ENCODE data around the gene ACMSD.
"Not testable (repeated sequence)": the region's sequence is repeated elsewhere in the genome, so short reads cannot be mapped to it uniquely, and the experiment has no call there.

The ACMSD gene

DNA sequence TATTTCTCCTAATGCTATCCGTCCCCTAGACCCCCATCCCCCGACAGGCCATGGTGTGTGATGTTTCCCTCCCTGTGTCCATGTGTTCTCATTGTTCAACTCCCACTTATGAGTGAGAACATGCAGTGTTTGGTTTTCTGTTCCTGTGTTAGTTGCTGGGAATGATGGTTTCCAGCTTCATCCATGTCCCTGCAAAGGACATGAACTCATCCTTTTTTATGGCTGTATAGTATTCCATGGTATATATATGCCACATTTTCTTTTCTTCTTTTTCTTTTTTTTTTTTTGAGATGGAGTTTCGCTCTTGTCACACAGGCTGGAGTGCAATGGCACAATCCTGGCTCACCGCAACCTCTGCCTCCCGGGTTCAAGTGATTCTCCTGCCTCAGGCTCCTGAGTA, 9.2 kb downstream of the ACMSD start:
- not testable (repeated sequence) for DNase-seq (ENCODE audit: low read depth in 2 of 2, low spot score in 1 of 2)

- no peak for DNase-seq (ENCODE audit: low read depth in 2 of 2, low spot score in 1 of 2)
These were observed 14.1 kb downstream of the ACMSD start for GRCh38 chr2:134852518-134852917.

- DNase-seq (ENCODE audit: low read depth in 2 of 2, low spot score in 1 of 2) = no peak
These were observed 17.3 kb downstream of the ACMSD start for GRCh38 chr2:134855709-134856108.

GRCh38 chr2:134858245-134858644, 19.8 kb downstream of the ACMSD start:
- DNase-seq (ENCODE audit: low read depth in 2 of 2, low spot score in 1 of 2) = no peak

DNA sequence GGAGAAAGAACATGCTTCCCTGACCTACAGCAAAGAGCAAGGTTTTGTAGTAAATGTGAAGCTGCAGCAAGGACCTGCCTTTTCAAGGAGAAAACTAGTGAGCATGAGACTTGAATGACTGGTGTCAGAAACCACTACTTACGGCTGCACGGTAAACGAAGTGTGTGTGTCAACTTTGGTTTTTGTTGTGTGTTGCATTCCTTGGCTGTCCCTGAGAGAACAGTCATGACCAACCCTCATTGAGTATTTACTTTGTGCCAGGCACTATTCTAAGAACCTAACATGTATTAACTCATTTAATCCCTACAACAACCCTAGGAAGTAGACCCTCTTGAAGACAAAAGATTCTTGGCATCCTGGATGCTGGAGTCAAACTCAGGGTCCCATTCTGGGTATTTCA, 22.8 kb downstream of the ACMSD start:
- no peak for DNase-seq (ENCODE audit: low read depth in 2 of 2, low spot score in 1 of 2)

GRCh38 chr2:134862069-134862468, 23.7 kb downstream of the ACMSD start:
- no peak for DNase-seq (ENCODE audit: low read depth in 2 of 2, low spot score in 1 of 2)

- DNase-seq (ENCODE audit: low read depth in 2 of 2, low spot score in 1 of 2) = no peak
These were observed 24.3 kb downstream of the ACMSD start for GRCh38 chr2:134862674-134863073.

DNA sequence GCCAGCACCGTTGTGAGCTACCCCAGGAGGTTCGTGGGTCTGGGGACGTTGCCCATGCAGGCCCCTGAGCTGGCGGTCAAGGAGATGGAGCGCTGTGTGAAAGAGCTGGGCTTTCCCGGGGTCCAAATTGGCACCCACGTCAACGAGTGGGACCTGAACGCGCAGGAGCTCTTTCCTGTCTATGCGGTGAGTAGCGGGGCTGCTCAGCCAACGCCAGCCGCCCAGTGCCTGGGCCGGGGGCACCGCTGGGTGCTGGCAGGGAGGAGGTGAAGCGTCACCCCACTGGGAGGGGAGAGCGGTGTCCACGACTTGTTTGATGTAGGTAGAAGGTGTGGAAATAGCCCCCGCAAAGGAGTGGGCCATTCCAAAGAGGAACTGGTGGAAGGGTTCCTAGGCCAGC, 25.0 kb downstream of the ACMSD start:
- DNase-seq (ENCODE audit: low read depth in 2 of 2, low spot score in 1 of 2) = no peak

- DNase-seq (ENCODE audit: low read depth in 2 of 2, low spot score in 1 of 2) = no peak
These were observed 26.8 kb downstream of the ACMSD start for GRCh38 chr2:134865067-134865787.

GRCh38 chr2:134866498-134867099, 28.2 kb downstream of the ACMSD start:
- no peak for DNase-seq (ENCODE audit: low read depth in 2 of 2, low spot score in 1 of 2)

DNA sequence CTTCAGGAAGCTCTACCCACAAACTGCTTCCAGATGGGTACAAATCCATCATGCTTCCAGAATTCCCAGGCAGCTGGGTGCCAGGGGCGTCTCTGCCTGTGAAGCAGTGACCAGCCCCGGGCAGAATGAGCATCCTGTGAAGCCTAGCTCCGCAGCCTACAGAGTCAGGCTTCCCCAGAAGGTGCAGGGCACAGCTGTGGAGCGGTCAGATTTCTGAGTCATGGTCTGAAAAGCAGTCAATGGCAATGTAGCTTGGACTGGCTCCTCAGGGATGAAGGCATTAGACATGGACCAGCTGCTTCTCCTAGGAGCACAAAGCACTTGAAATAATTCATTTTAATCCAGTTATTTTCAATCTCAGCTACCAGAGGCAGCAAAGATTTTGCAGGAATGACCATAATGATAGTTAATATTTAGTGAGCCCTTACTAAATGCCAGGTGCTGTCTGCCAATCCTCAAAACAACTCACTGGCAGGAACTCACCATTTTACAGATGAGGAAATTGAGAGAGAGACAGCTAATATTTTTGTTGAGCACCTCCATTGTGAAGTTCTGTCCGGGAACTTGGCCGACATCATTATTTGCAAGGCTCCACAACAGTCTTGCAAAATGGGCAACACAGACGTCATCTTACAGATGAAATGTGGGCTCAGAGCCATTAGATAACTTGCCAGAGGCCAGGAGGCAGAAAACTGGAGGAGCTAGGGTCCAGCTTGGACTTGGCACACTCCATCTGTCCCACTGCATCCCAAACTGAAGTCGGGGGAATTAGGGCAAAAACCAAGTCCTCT, 31.7 kb downstream of the ACMSD start:
- DNase-seq (ENCODE audit: low read depth in 2 of 2, low spot score in 1 of 2) = no peak

DNA sequence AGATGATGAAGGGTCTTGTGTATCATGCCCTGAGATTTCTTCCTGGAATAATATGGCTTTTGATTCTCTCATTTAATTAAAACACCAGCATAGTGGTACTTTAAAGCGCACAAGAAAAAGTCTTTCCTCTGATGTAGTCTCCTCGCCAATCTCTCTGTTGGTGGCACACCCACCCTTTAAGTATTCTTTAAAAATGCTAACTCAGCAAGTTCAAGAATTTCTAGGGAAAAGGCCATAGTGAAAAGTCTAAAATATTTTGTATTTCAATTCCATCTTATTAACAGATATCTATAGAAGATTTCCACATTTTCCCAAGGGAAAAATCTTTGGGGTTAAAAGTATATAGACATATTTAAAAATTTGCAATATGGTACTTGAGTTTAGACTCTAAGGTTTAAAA, 34.7 kb downstream of the ACMSD start:
- DNase-seq (ENCODE audit: low read depth in 2 of 2, low spot score in 1 of 2) = no peak

DNA sequence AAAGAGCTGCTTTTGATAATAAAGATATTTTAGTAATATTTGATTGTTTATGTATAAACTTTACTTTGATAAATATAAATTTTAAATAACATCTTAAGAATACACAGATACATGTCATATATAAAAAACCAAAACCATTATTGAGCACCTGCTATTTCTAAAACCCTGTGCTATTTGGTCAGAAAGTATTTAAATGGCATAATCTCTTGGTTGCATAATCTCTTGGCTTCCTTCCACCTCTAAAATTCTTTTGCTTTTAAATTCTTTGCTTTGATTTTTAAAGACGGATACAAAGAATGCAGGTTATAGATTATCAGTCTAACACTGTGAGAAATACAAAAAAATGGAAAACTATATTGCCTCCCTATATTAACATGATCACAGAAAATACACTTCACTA, 36.9 kb downstream of the ACMSD start:
- DNase-seq (ENCODE audit: low read depth in 2 of 2, low spot score in 1 of 2) = no peak

- no peak for DNase-seq (ENCODE audit: low read depth in 2 of 2, low spot score in 1 of 2)
These were observed 44.4 kb downstream of the ACMSD start for GRCh38 chr2:134882773-134883172.

- no peak for DNase-seq (ENCODE audit: low read depth in 2 of 2, low spot score in 1 of 2)
These were observed 45.3 kb downstream of the ACMSD start for GRCh38 chr2:134883552-134884293.

- DNase-seq (ENCODE audit: low read depth in 2 of 2, low spot score in 1 of 2) = no peak
These were observed 46.0 kb downstream of the ACMSD start for GRCh38 chr2:134884435-134884834.

DNA sequence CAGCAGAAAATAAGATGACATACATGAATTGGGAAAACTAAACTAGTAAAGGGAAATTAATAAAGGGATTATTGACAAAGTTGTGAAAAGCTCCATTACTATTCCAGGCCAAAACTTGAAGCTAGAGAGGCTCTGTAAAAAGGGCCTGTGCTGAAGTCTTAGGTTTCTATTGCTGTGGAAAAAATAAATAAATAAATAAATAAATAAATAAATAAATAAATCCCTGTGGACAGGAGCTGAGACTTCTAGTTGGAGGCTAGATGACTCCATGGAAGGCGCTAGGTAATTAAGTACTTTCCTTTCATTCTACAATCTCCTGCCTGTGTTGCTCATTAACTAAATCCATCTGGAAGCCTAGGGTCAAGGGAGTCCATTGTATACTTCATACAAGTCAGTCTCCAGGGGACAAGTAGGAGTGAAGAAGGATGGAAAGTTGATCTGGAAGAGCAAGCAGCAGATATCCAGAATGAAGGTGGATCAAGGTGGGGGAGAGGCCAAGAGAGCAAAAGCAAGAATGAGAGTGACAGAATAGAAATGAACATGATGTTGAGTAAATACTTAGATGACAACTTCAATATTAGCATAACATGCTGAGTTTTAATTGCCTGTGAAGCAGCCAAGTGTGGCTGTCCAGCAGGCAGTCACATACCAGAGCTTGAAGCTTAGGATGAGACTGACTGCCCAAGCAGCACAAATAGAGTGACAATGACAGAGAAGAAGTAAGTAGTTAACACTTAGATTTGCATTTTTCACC, 54.0 kb downstream of the ACMSD start:
- DNase-seq (ENCODE audit: low read depth in 2 of 2, low spot score in 1 of 2) = no peak

- no peak for DNase-seq (ENCODE audit: low read depth in 2 of 2, low spot score in 1 of 2)
These were observed 59.5 kb downstream of the ACMSD start for GRCh38 chr2:134897932-134898331.

DNA sequence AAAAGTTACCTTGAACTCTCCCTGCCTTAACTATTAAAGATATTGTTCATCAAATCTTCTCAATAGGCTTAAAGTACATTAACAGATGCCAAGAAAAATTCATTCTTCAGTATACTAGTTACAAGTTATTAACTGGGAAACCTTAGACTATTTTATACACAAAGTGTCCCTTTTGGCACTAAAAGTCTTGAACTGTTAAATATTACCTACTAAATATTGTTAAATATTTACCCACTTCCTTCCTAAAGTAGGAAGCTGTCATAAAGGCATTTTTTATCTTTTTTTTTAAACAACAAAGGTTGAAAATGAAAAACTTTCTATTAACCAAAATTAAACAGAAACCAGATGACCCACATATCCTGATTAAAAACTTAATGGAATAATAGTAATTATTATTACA, 60.8 kb downstream of the ACMSD start:
- DNase-seq (ENCODE audit: low read depth in 2 of 2, low spot score in 1 of 2) = no peak

- no peak for DNase-seq (ENCODE audit: low read depth in 2 of 2, low spot score in 1 of 2)
These were observed 61.7 kb downstream of the ACMSD start for GRCh38 chr2:134900151-134900550.

DNA sequence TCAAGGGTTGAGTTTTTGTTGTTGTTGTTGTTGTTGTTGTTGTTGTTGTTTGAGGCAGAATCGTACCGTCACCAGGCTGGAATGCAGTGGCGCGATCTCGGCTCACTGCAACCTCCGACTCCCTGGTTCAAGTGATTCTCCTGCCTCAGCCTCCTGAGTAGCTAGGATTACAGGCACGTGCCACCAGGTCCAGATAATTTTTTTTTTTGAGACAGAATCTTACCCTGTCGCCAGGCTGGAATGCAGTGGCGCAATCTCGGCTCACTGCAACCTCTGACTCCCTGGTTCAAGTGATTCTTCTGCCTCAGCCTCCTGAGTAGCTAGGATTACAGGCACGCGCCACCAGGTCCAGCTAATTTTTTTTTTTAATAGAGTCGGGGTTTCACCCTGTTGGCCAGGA, 65.3 kb downstream of the ACMSD start:
- not testable (repeated sequence) for DNase-seq (ENCODE audit: low read depth in 2 of 2, low spot score in 1 of 2)

Data from stimulated activated CD8-positive, alpha-beta memory T cell treated with anti-CD3 and anti-CD28 coated beads, Interleukin-4, amount 100 ng/mL, for 4 hours (primary cell).